Spleen (tissue), 11 donors: ENCODE data around the gene EDEM3. TPM values are rescaled to one million over a fixed set of nuclear protein-coding genes. Genes with fewer than 3 reads are reported as not detected.

Experiments
- DNase-seq: peaks from one replicate; pipeline ENCODE4 v3.0.0-alpha.2; 2020
- H3K27ac ChIP-seq, 8 donors: fragments of 200-600 bp; sonication (generic) in 7 of 8; 1 replicate in 4 of 8; 2 replicates in 4 of 8; pipeline versions ENCODE4 v1.5.0 to v1.8.0; 2016 to 2021; ENCODE audit warnings: inconsistent platforms in 4 of 8, mild to moderate bottlenecking in 4 of 8, moderate library complexity in 1 of 8
- H3K27me3 ChIP-seq, 7 donors: fragments of 200-600 bp; sonication (generic) in 6 of 7; replicated peaks in 1 of 7; 1 replicate in 4 of 7; 2 replicates in 3 of 7; pipeline versions ENCODE4 v1.5.0 to v1.8.0; 2016 to 2021; ENCODE audit warnings: inconsistent platforms in 3 of 7, mild to moderate bottlenecking in 1 of 7
- H3K36me3 ChIP-seq, 6 donors: fragments of 200-600 bp; sonication (generic) in 5 of 6; 1 replicate in 4 of 6; 2 replicates in 2 of 6; pipeline versions ENCODE4 v1.5.0 to v1.8.0; 2016 to 2021; ENCODE audit warnings: inconsistent platforms in 2 of 6
- H3K4me1 ChIP-seq, 6 donors: fragments of 200-600 bp; sonication (generic) in 5 of 6; 1 replicate in 3 of 6; 2 replicates in 3 of 6; pipeline versions ENCODE4 v1.5.0 to v1.8.0; 2016 to 2021; ENCODE audit warnings: inconsistent platforms in 3 of 6
- H3K4me3 ChIP-seq, 8 donors: fragments of 200-600 bp; sonication (generic) in 7 of 8; 1 replicate in 4 of 8; 2 replicates in 4 of 8; pipeline versions ENCODE4 v1.5.0 to v1.8.0; 2016 to 2021; ENCODE audit warnings: inconsistent platforms in 4 of 8, mild to moderate bottlenecking in 4 of 8, moderate library complexity in 2 of 8
- H3K9me3 ChIP-seq, 8 donors: fragments of 200-600 bp; sonication (generic) in 7 of 8; 1 replicate in 4 of 8; 2 replicates in 4 of 8; pipeline versions ENCODE4 v1.5.0 to v1.8.0; 2016 to 2021; ENCODE audit warnings: inconsistent platforms in 4 of 8
- CTCF ChIP-seq, 11 experiments: fragments of 200-600 bp in 7 of 11; fragments of 450-650 bp in 4 of 11; sonication (generic) in 4 of 11; IDR thresholded peaks in 8 of 11; conservative IDR thresholded peaks in 3 of 11; 1 replicate in 7 of 11; 2 replicates in 4 of 11; pipeline versions ENCODE4 v1.4.0 to v1.8.0; 2016 to 2021; ENCODE audit warnings: antibody characterized with exemption in 11 of 11, inconsistent platforms in 4 of 11, mild to moderate bottlenecking in 1 of 11
- POLR2A ChIP-seq, 3 donors: fragments of 450-650 bp; IDR thresholded peaks; one replicate each; pipeline ENCODE4 v1.5.1; 2017; ENCODE audit warnings: antibody characterized with exemption in 3 of 3, mild to moderate bottlenecking in 1 of 3
- POLR2AphosphoS5 ChIP-seq, 3 donors: sonication (generic); formaldehyde crosslinking; IDR thresholded peaks; one replicate each; pipeline ENCODE4 v1.5.1; 2017; ENCODE audit warnings: antibody characterized with exemption in 3 of 3
- WGBS, 5 donors: extraction: QIAGEN DNeasy Blood & Tissue Kit in 3 of 5; methylation state at CpG; one replicate each; pipeline versions ENCODE4 v1.1.5 to v1.1.7; 2013 to 2018; 5-methylcytosine and 5-hydroxymethylcytosine counted together
- intact Hi-C: fragments of 100-400 bp; cut with DNase I; formaldehyde crosslinking; loops from one replicate; pipeline ENCODE4 v1.15.0; 2023; ENCODE audit warnings: low total_unique reads
- polyA plus RNA-seq, 3 donors: library from polyadenylated mRNA; stranded (reverse); fragments of 200-250 nt; gene quantifications; one replicate each; pipeline ENCODE4 v1.2.1, GENCODE V29; 2013
- total RNA-seq, 7 donors: library from RNA; depleted of rRNA in 3 of 7; stranded (reverse); fragments of >200 nt in 3 of 7; fragmentation: NEBNext Ultra II Directional in 4 of 7; extraction: Animal tissue kit (Norgen Biotek cat#: 25700) in 4 of 7; gene quantifications; one replicate each; pipeline versions ENCODE4 v1.1.0 to v1.2.1, GENCODE V29; 2016 to 2021
- donor health status: healthy with polysubstance abuse.
- donor health status: DM: no; HTN: no; CAD: no; lungs with moderate emphysema.
- donor health status: DM: no; HTN: no; CAD: no.
- donor health status: Bipolar disorder and iron deficiency.
- donor health status: healthy.
- donor health status: DM: no; HTN: no; CAD: no.
- donor health status: DM: yes; HTN: yes; CAD: no.

Gene EDEM3
- total and polyA plus RNA-seq, 10 donors = 7.2 to 49.8 (median 31.9) TPM

- intact Hi-C loops = no loop called here
- Histone ChIP-seq H3K4me1 (peaks cover 14 to 97% (median 47%) of the 10 kb centered on the region in 6 donors), H3K27me3 (no peaks in the 10 kb centered on the region), H3K36me3 (no peaks in the 10 kb centered on the region), H3K27ac (peak overlapping the region in 5 of 8 donors; percentile 15 to 63 (median 37)), H3K9me3 (no peaks in the 10 kb centered on the region), H3K4me3 (no peak overlapping the region)
- 44 to 54% (median 47%) methylated on average over 3 of the region's 3 CpGs for WGBS, 5 donors
- no peak for DNase-seq
- TF ChIP-seq POLR2A (IDR thresholded peaks at IDR 0.05) = no peak
- no peak for TF ChIP-seq CTCF (IDR thresholded peaks at IDR 0.05 in 8 of 11, conservative IDR thresholded peaks at IDR 0.05 in 3 of 11)
- no peak for TF ChIP-seq POLR2AphosphoS5 (IDR thresholded peaks at IDR 0.05)
Observed at GRCh38 chr1:184747089-184747955, 7.3 kb downstream of the EDEM3 start.

DNA sequence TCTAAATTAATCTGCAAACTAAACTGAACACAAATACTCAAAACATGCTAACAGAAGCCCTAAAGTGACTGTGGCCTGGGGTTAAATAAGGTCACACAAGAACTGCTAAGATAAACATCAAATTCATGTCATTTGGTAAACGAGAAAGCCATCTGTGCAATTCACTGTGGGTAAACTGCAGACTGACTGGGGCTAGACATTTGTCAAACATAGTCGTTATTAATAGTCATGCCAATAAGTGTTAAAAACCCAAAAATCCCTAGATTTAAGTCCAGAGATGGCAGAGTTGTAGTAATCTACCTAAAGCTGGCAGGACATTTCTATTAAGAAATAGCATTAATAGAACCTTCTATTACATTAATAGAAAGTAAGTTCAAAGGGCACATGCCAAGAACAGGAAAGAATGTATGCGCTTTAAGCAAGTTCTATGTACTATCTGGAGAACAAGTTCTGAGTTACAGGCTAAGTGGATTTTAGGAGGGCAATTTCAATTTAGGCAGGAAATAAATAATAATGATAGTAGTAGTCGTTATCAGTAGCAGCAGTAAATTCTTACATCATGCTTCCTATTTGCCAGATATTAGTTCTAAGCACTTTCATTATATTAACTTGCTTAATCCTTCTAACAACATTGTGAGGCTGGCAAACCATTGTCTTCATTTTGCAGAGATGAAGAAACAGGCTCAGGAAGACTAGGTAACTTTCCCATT lies 8.6 kb downstream of the EDEM3 start:
- WGBS, 5 donors = 28 to 40% (median 33%) methylated on average over 4 of the region's 4 CpGs
- Histone ChIP-seq H3K27me3 (no peaks in the 10 kb centered on the region), H3K4me1 (peaks cover 13 to 89% (median 41%) of the 10 kb centered on the region in 6 donors), H3K27ac (peak overlapping the region in 6 of 8 donors; percentile 4 to 67 (median 22)), H3K36me3 (no peaks in the 10 kb centered on the region), H3K4me3 (no peak overlapping the region), H3K9me3 (no peaks in the 10 kb centered on the region)
- intact Hi-C loops = no loop called here
- no peak for TF ChIP-seq CTCF (IDR thresholded peaks at IDR 0.05 in 8 of 11, conservative IDR thresholded peaks at IDR 0.05 in 3 of 11)
- TF ChIP-seq POLR2AphosphoS5 (IDR thresholded peaks at IDR 0.05) = no peak
- TF ChIP-seq POLR2A (IDR thresholded peaks at IDR 0.05) = no peak
- no peak for DNase-seq

DNA sequence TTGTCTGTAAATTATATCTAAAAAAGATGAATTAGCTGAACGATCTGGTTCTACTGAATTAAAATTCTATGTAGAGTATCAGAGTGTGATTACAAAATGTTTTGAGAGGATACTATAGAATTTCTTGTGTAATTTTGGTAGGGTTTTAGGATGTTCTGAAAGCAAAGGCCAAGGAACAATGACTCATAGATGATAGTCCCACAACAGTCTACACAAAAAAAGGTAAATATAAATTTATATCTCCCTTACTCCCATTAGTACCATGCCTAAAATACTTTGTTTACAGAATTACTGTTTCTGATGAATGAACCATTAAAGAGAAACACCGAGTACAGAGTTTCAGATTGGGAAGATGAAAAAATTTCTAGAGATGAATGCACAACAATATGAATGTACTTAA lies 9.5 kb downstream of the EDEM3 start:
- no peak for DNase-seq
- H3K27me3 ChIP-seq = no peaks in the 10 kb centered on the region
- intact Hi-C loops = no loop called here
- H3K9me3 ChIP-seq = no peaks in the 10 kb centered on the region
- WGBS, 5 donors = 90 to 96% (median 93%) methylated on average over 2 of the region's 2 CpGs
- TF ChIP-seq CTCF (IDR thresholded peaks at IDR 0.05 in 8 of 11, conservative IDR thresholded peaks at IDR 0.05 in 3 of 11) (no peak), POLR2A (IDR thresholded peaks at IDR 0.05) (no peak), POLR2AphosphoS5 (IDR thresholded peaks at IDR 0.05) (no peak)
- H3K27ac ChIP-seq = peak overlapping the region in 4 of 8 donors; percentile 4 to 67 (median 46)
- H3K36me3 ChIP-seq = no peaks in the 10 kb centered on the region
- no peak overlapping the region for H3K4me3 ChIP-seq
- H3K4me1 ChIP-seq = peaks cover 13 to 80% (median 38%) of the 10 kb centered on the region in 6 donors
